Measurements from ENCODE around the gene GFI1. TPM values are rescaled to one million over a fixed set of nuclear protein-coding genes. Genes with fewer than 3 reads are reported as not detected.

The GFI1 gene
- total and polyA plus RNA-seq, 2 of the 8 experiments (the other 6 are each of a cell fraction or from before 2014, with no cell fraction given): 0.08 to 0.17 TPM

DNA sequence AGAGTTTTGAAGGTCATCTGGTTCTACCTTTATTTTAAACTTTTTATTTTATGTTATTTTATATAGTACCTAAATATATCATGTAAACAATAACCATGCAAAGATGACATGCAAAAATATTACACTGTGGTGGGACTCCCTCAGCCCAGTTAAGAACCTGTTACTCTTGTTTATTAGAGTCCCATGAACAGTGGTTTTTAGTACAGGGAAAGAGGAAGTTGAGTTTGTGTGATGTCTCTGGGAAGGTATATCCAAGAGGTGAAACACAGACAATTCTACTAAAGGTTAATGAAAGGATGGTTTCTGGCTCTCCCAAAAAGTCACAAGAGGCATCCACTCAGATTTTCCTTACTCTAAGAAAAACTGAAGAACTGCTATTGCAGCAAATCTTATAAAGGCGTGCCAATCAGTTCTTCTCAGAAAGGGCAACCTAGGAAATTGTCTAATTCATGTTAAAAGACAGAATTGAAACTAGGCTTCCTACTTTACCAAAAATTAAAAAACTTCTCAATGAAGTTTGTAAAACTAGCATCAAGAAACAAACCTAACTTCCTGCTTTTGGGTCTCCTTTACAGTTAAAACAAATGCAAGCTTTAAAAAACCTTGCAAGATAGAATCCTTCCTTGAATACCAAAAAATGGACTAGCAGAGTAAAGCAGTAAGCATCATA is 19.9 kb downstream of the GFI1 start:
- H3K79me1 ChIP-seq (ENCODE audit: low read depth, low read length): no peaks in the 10 kb centered on the region
- no peaks in the 10 kb centered on the region for H3K27me3 ChIP-seq (replicated peaks in 1 of 4; ENCODE audit: control insufficient read depth in 3 of 4, extremely low read depth in 1 of 4, insufficient read depth in 3 of 4, low read length in 3 of 4)
- no peak overlapping the region for H3K27ac ChIP-seq (ENCODE audit: low read depth, low read length)
- no peak overlapping the region for H4K91ac ChIP-seq (replicated peaks; ENCODE audit: insufficient read length, low read length)
- DNase-seq (ENCODE audit: low read depth in 1 of 2, low spot score in 2 of 2) (no peak), FAIRE-seq (no peak)
- CTCF ChIA-PET (ENCODE audit: partially characterized antibody): interaction anchor here (1.1 kb wide), 1 partner anchor 18 kb away, joined by 3 read pairs; no protein-coding TSS in a partner anchor
- H3K4ac ChIP-seq (replicated peaks; ENCODE audit: insufficient read length, low read depth, low read length): no peak overlapping the region
- no peak overlapping the region for H3K4me3 ChIP-seq (ENCODE audit: extremely low read depth in 1 of 4, insufficient read depth in 2 of 4, low read depth in 3 of 4, low read length in 4 of 4)
- no peak overlapping the region for H3K56ac ChIP-seq (replicated peaks; ENCODE audit: insufficient read length, low read depth, low read length)
- POLR2A ChIA-PET (ENCODE audit: partially characterized antibody): interaction anchor here (0.6 kb wide), 1 partner anchor 8 kb away, joined by 3 read pairs; no protein-coding TSS in a partner anchor
- H4K5ac ChIP-seq (ENCODE audit: insufficient read length, low read depth, low read length): no peak overlapping the region
- H3K18ac ChIP-seq (ENCODE audit: extremely low read depth, low read length): no peak overlapping the region
- no peaks in the 10 kb centered on the region for H3K4me1 ChIP-seq (replicated peaks in 1 of 4; ENCODE audit: control insufficient read depth in 3 of 4, insufficient read depth in 4 of 4, low read length in 3 of 4)
- no peak overlapping the region for H2BK120ac ChIP-seq (replicated peaks; ENCODE audit: low read depth, low read length)
- no peak overlapping the region for H2BK15ac ChIP-seq (ENCODE audit: low read length)
- H3K14ac ChIP-seq (ENCODE audit: insufficient read length): no peak overlapping the region
- H3K9ac ChIP-seq (replicated peaks in 1 of 4; ENCODE audit: extremely low read depth in 1 of 4, low read depth in 3 of 4, low read length in 3 of 4): no peak overlapping the region
- H3K4me2 ChIP-seq (ENCODE audit: insufficient read depth in 1 of 2, low read depth in 2 of 2, low read length in 2 of 2): no peak overlapping the region
- no peak overlapping the region for H2AK5ac ChIP-seq (ENCODE audit: low read depth, low read length)
- H3K23me2 ChIP-seq (ENCODE audit: low read depth, low read length): no peaks in the 10 kb centered on the region
- H4K8ac ChIP-seq (ENCODE audit: extremely low read depth, insufficient read depth, low read length): no peak overlapping the region
- H3K23ac ChIP-seq (ENCODE audit: insufficient read length): no peak overlapping the region
- H2BK12ac ChIP-seq (ENCODE audit: low read depth, low read length): no peak overlapping the region
- H2BK20ac ChIP-seq (ENCODE audit: low read length): no peak overlapping the region
- H3K9me3 ChIP-seq (ENCODE audit: insufficient read depth in 2 of 2, low read depth in 1 of 2, low read length in 1 of 2): no peaks in the 10 kb centered on the region
- TF ChIP-seq SIN3A (conservative IDR thresholded peaks at IDR 0.05 in 1 of 2, IDR thresholded peaks at IDR 0.05 in 1 of 2; ENCODE audit: low read depth in 1 of 2, low read length in 2 of 2) (no peak), CEBPB (IDR thresholded peaks at IDR 0.05; ENCODE audit: low read depth, low read length) (no peak), SAP30 (IDR thresholded peaks at IDR 0.05; ENCODE audit: insufficient read depth, insufficient replicate concordance, low read length) (no peak), BCL11A (IDR thresholded peaks at IDR 0.05; ENCODE audit: low read depth in 2 of 2, low read length in 2 of 2) (no peak), YY1 (IDR thresholded peaks at IDR 0.05; ENCODE audit: low read depth, low read length) (no peak), CHD1 (IDR thresholded peaks at IDR 0.05; ENCODE audit: low read depth, low read length) (no peak)
- TF ChIP-seq, protein P1, sequence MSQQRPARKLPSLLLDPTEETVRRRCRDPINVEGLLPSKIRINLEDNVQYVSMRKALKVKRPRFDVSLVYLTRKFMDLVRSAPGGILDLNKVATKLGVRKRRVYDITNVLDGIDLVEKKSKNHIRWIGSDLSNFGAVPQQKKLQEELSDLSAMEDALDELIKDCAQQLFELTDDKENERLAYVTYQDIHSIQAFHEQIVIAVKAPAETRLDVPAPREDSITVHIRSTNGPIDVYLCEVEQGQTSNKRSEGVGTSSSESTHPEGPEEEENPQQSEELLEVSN (IDR thresholded peaks at IDR 0.05): no peak
- H3K36me3 ChIP-seq (ENCODE audit: control insufficient read depth in 2 of 4, insufficient read depth in 4 of 4, low read length in 3 of 4): no peaks in the 10 kb centered on the region
- H3K79me2 ChIP-seq (ENCODE audit: control insufficient read depth in 1 of 2, insufficient read depth in 2 of 2, low read length in 2 of 2): no peaks in the 10 kb centered on the region
- no peak overlapping the region for H2AFZ ChIP-seq (ENCODE audit: low read length)
- H2BK5ac ChIP-seq (ENCODE audit: low read depth, low read length): no peak overlapping the region
- H4K20me1 ChIP-seq (replicated peaks in 1 of 2; ENCODE audit: control insufficient read depth in 1 of 2, insufficient read depth in 2 of 2, low read length in 2 of 2): no peaks in the 10 kb centered on the region
- 91% methylated on average over 1 of the region's 1 CpG; no CpG with 5 or more reads in 1 of the 2 experiments for WGBS, 2 experiments (ENCODE audit: extremely low coverage in 1 of 2, insufficient coverage in 1 of 2, insufficient read length in 1 of 2, insufficient replicate concordance in 2 of 2, low coverage in 1 of 2, low lambda C conversion rate in 2 of 2, missing lambda C conversion rate in 1 of 2)

All from H1 (cell line).